GM12875 (cell line): ENCODE results near the gene RICTOR.
A peak's percentile ranks its signal among the peaks of the same experiment; 100 is the strongest.

Experiments used
- H3K4me3 ChIP-seq: one replicate; pipeline ENCODE4 v1.5.1; 2011; ENCODE audit warnings: low read depth, low read length, control low read depth
- CTCF ChIP-seq: IDR thresholded peaks from 2 replicates; pipeline ENCODE4 v1.5.1; 2011; ENCODE audit warnings: low read depth, mild to moderate bottlenecking, control low read depth, inconsistent platforms, low read length, moderate library complexity, borderline replicate concordance; ENCODE audit not compliant: insufficient read depth

The RICTOR gene

GRCh38 chr5:39074017-39074814, at the start of gene RICTOR:
Gene RICTOR, minus strand, starts transcription at chr5:39074399. Its CDS starts 22 bp downstream, at chr5:39074377.
- TF ChIP-seq CTCF: no peak
- peak within 1 kb of the TSS; percentile 90 for H3K4me3 ChIP-seq

GRCh38 chr5:39121922-39122321, 47.7 kb upstream of the RICTOR start:
- no peak overlapping the region for H3K4me3 ChIP-seq
- no peak for TF ChIP-seq CTCF

GRCh38 chr5:39121315-39121714, 47.1 kb upstream of the RICTOR start:
- no peak for TF ChIP-seq CTCF
- no peak overlapping the region for H3K4me3 ChIP-seq

GRCh38 chr5:39120052-39120420, 45.8 kb upstream of the RICTOR start:
- no peak overlapping the region for H3K4me3 ChIP-seq
- TF ChIP-seq CTCF: no peak

GRCh38 chr5:39119404-39120051, 45.3 kb upstream of the RICTOR start:
- no peak overlapping the region for H3K4me3 ChIP-seq
- TF ChIP-seq CTCF: no peak

- H3K4me3 ChIP-seq: no peak overlapping the region
- TF ChIP-seq CTCF: no peak
Measured at GRCh38 chr5:39118638-39119037, 44.4 kb upstream of the RICTOR start.

GRCh38 chr5:39117401-39117800, 43.2 kb upstream of the RICTOR start:
- no peak overlapping the region for H3K4me3 ChIP-seq
- no peak for TF ChIP-seq CTCF
